ENCODE data around the gene KRTAP20-4.

KRTAP20-4 gene

GRCh38 chr21:30668776-30669175 lies 48.3 kb downstream of the KRTAP20-4 start:
- no peaks in the 10 kb centered on the region for H3K36me3 ChIP-seq (ENCODE audit: control insufficient read depth, insufficient read depth, low read length)
- no peaks in the 10 kb centered on the region for H3K4me1 ChIP-seq (ENCODE audit: control insufficient read depth, insufficient read depth, low read length)
- H3K9me3 ChIP-seq (ENCODE audit: control insufficient read depth, insufficient read depth, low read length), result no peaks in the 10 kb centered on the region
- H3K9ac ChIP-seq (ENCODE audit: low read depth, low read length), result no peak overlapping the region
- H3K4me3 ChIP-seq (ENCODE audit: low read depth, low read length), result no peak overlapping the region
- H3K27me3 ChIP-seq (ENCODE audit: control insufficient read depth, insufficient read depth, low read length), result no peaks in the 10 kb centered on the region

Data from iPS-15b (cell line).